ENCODE data around the gene F9. TPM values are rescaled to one million over a fixed set of nuclear protein-coding genes. Genes with fewer than 3 reads are reported as not detected.

The F9 gene
- not detected for polyA plus RNA-seq (2013, experiment 1 of 2)
- polyA plus RNA-seq (2013, experiment 2 of 2): not detected

GRCh38 chrX:139530550-139530949, at the start of gene F9:
Gene F9 (plus strand): TSS chrX:139530739. CDS start chrX:139530765, 26 bp downstream.
- H2BK5ac ChIP-seq (ENCODE audit: low read depth, low read length, poor library complexity, severe bottlenecking): no peak within 1 kb of the TSS
- H3K4me1 ChIP-seq (ENCODE audit: control insufficient read depth, insufficient read depth, low read depth, low read length): no peaks in the 10 kb centered on the region
- H3K27ac ChIP-seq (ENCODE audit: low read length, poor library complexity, severe bottlenecking): no peak within 1 kb of the TSS
- H3K23ac ChIP-seq (ENCODE audit: low read length in 2 of 2): no peak within 1 kb of the TSS
- H3K18ac ChIP-seq (ENCODE audit: low read depth in 1 of 2, low read length in 2 of 2): no peak within 1 kb of the TSS
- no peak within 1 kb of the TSS for H3K14ac ChIP-seq (ENCODE audit: low read length in 2 of 2)
- no peak within 1 kb of the TSS for H3K4me2 ChIP-seq (ENCODE audit: low read length, poor library complexity, severe bottlenecking)
- H3K9me3 ChIP-seq (ENCODE audit: control insufficient read depth, low read length): no peaks in the 10 kb centered on the region
- H2AFZ ChIP-seq (ENCODE audit: low read depth, low read length): no peak within 1 kb of the TSS
- H2BK120ac ChIP-seq (ENCODE audit: low read depth, low read length): no peak within 1 kb of the TSS
- DNase-seq: no peak
- H4K8ac ChIP-seq (ENCODE audit: low read length): no peak within 1 kb of the TSS
- WGBS: 14% methylated on average over 1 of the region's 4 CpGs
- no peak within 1 kb of the TSS for H3K4ac ChIP-seq (ENCODE audit: low read depth in 1 of 2, low read length in 2 of 2)
- H2BK15ac ChIP-seq (ENCODE audit: low read depth, poor library complexity, severe bottlenecking): no peak within 1 kb of the TSS
- no peak within 1 kb of the TSS for H2AK5ac ChIP-seq (ENCODE audit: low read length, severe bottlenecking)
- H3K36me3 ChIP-seq (ENCODE audit: control insufficient read depth in 1 of 2, insufficient read depth in 2 of 2, low read depth in 1 of 2, low read length in 2 of 2): no peaks in the 10 kb centered on the region
- H2BK12ac ChIP-seq (ENCODE audit: low read length in 2 of 2): no peak within 1 kb of the TSS
- H3K4me3 ChIP-seq (ENCODE audit: insufficient read depth in 1 of 2, low read depth in 1 of 2, low read length in 2 of 2): no peak within 1 kb of the TSS
- no peaks in the 10 kb centered on the region for H3K79me1 ChIP-seq (replicated peaks; ENCODE audit: low read length, poor library complexity, severe bottlenecking)
- no peak within 1 kb of the TSS for H4K91ac ChIP-seq (ENCODE audit: low read length)
- H3K27me3 ChIP-seq (ENCODE audit: control insufficient read depth in 1 of 2, insufficient read depth in 1 of 2, low read length in 2 of 2): no peaks in the 10 kb centered on the region
- no peak within 1 kb of the TSS for H3K9ac ChIP-seq (ENCODE audit: low read length)

GRCh38 chrX:139483699-139484098, 46.8 kb upstream of the F9 start:
- H3K27me3 ChIP-seq (ENCODE audit: control insufficient read depth in 1 of 2, insufficient read depth in 1 of 2, low read length in 2 of 2): no peaks in the 10 kb centered on the region
- H2BK5ac ChIP-seq (ENCODE audit: low read depth, low read length, poor library complexity, severe bottlenecking): no peak overlapping the region
- peaks cover 4% of the 10 kb centered on the region for H3K9me3 ChIP-seq (ENCODE audit: control insufficient read depth, low read length)
- H2AK5ac ChIP-seq (ENCODE audit: low read length, severe bottlenecking): no peak overlapping the region
- no peaks in the 10 kb centered on the region for H3K36me3 ChIP-seq (ENCODE audit: control insufficient read depth in 1 of 2, insufficient read depth in 2 of 2, low read depth in 1 of 2, low read length in 2 of 2)
- no peak overlapping the region for H3K4ac ChIP-seq (ENCODE audit: low read depth in 1 of 2, low read length in 2 of 2)
- no peak for DNase-seq
- no peaks in the 10 kb centered on the region for H3K4me1 ChIP-seq (ENCODE audit: control insufficient read depth, insufficient read depth, low read depth, low read length)
- no peak overlapping the region for H3K18ac ChIP-seq (ENCODE audit: low read depth in 1 of 2, low read length in 2 of 2)
- H3K4me3 ChIP-seq (ENCODE audit: insufficient read depth in 1 of 2, low read depth in 1 of 2, low read length in 2 of 2): no peak overlapping the region
- 20% methylated on average over 2 of the region's 2 CpGs for WGBS
- H2BK12ac ChIP-seq (ENCODE audit: low read length in 2 of 2): no peak overlapping the region
- no peak overlapping the region for H3K27ac ChIP-seq (ENCODE audit: low read length, poor library complexity, severe bottlenecking)
- no peak overlapping the region for H2AFZ ChIP-seq (ENCODE audit: low read depth, low read length)
- no peak overlapping the region for H3K23ac ChIP-seq (ENCODE audit: low read length in 2 of 2)
- H4K8ac ChIP-seq (ENCODE audit: low read length): no peak overlapping the region
- no peak overlapping the region for H3K9ac ChIP-seq (ENCODE audit: low read length)
- H3K4me2 ChIP-seq (ENCODE audit: low read length, poor library complexity, severe bottlenecking): no peak overlapping the region
- no peak overlapping the region for H4K91ac ChIP-seq (ENCODE audit: low read length)
- H3K79me1 ChIP-seq (replicated peaks; ENCODE audit: low read length, poor library complexity, severe bottlenecking): no peaks in the 10 kb centered on the region
- no peak overlapping the region for H3K14ac ChIP-seq (ENCODE audit: low read length in 2 of 2)
- H2BK120ac ChIP-seq (ENCODE audit: low read depth, low read length): no peak overlapping the region
- no peak overlapping the region for H2BK15ac ChIP-seq (ENCODE audit: low read depth, poor library complexity, severe bottlenecking)

- Histone ChIP-seq H3K23ac (ENCODE audit: low read length in 2 of 2) (no peak overlapping the region), H2BK12ac (ENCODE audit: low read length in 2 of 2) (no peak overlapping the region), H3K79me1 (replicated peaks; ENCODE audit: low read length, poor library complexity, severe bottlenecking) (no peaks in the 10 kb centered on the region), H3K27ac (ENCODE audit: low read length, poor library complexity, severe bottlenecking) (no peak overlapping the region), H2AFZ (ENCODE audit: low read depth, low read length) (no peak overlapping the region), H4K91ac (ENCODE audit: low read length) (no peak overlapping the region), H3K4me3 (ENCODE audit: insufficient read depth in 1 of 2, low read depth in 1 of 2, low read length in 2 of 2) (no peak overlapping the region), H3K14ac (ENCODE audit: low read length in 2 of 2) (no peak overlapping the region), H3K9ac (ENCODE audit: low read length) (no peak overlapping the region), H2BK120ac (ENCODE audit: low read depth, low read length) (no peak overlapping the region), H2BK5ac (ENCODE audit: low read depth, low read length, poor library complexity, severe bottlenecking) (no peak overlapping the region), H3K4ac (ENCODE audit: low read depth in 1 of 2, low read length in 2 of 2) (no peak overlapping the region), H3K27me3 (ENCODE audit: control insufficient read depth in 1 of 2, insufficient read depth in 1 of 2, low read length in 2 of 2) (no peaks in the 10 kb centered on the region), H2AK5ac (ENCODE audit: low read length, severe bottlenecking) (no peak overlapping the region), H3K36me3 (ENCODE audit: control insufficient read depth in 1 of 2, insufficient read depth in 2 of 2, low read depth in 1 of 2, low read length in 2 of 2) (no peaks in the 10 kb centered on the region), H3K18ac (ENCODE audit: low read depth in 1 of 2, low read length in 2 of 2) (no peak overlapping the region), H4K8ac (ENCODE audit: low read length) (no peak overlapping the region), H3K4me1 (ENCODE audit: control insufficient read depth, insufficient read depth, low read depth, low read length) (no peaks in the 10 kb centered on the region), H2BK15ac (ENCODE audit: low read depth, poor library complexity, severe bottlenecking) (no peak overlapping the region), H3K9me3 (ENCODE audit: control insufficient read depth, low read length) (peaks cover 4% of the 10 kb centered on the region), H3K4me2 (ENCODE audit: low read length, poor library complexity, severe bottlenecking) (no peak overlapping the region)
- DNase-seq: no peak
- WGBS: 28% methylated on average over 2 of the region's 2 CpGs
These were observed 45.9 kb upstream of the F9 start for GRCh38 chrX:139484591-139484990.

GRCh38 chrX:139495324-139495723, 35.2 kb upstream of the F9 start:
- H3K9ac ChIP-seq (ENCODE audit: low read length): no peak overlapping the region
- H3K23ac ChIP-seq (ENCODE audit: low read length in 2 of 2): no peak overlapping the region
- H3K36me3 ChIP-seq (ENCODE audit: control insufficient read depth in 1 of 2, insufficient read depth in 2 of 2, low read depth in 1 of 2, low read length in 2 of 2): no peaks in the 10 kb centered on the region
- H2AK5ac ChIP-seq (ENCODE audit: low read length, severe bottlenecking): no peak overlapping the region
- 70% methylated on average over 5 of the region's 5 CpGs for WGBS
- no peak overlapping the region for H2BK15ac ChIP-seq (ENCODE audit: low read depth, poor library complexity, severe bottlenecking)
- H4K91ac ChIP-seq (ENCODE audit: low read length): no peak overlapping the region
- no peaks in the 10 kb centered on the region for H3K4me1 ChIP-seq (ENCODE audit: control insufficient read depth, insufficient read depth, low read depth, low read length)
- H3K9me3 ChIP-seq (ENCODE audit: control insufficient read depth, low read length): no peaks in the 10 kb centered on the region
- H3K14ac ChIP-seq (ENCODE audit: low read length in 2 of 2): no peak overlapping the region
- H3K79me1 ChIP-seq (replicated peaks; ENCODE audit: low read length, poor library complexity, severe bottlenecking): no peaks in the 10 kb centered on the region
- H3K4ac ChIP-seq (ENCODE audit: low read depth in 1 of 2, low read length in 2 of 2): no peak overlapping the region
- H3K27ac ChIP-seq (ENCODE audit: low read length, poor library complexity, severe bottlenecking): no peak overlapping the region
- no peak overlapping the region for H2BK5ac ChIP-seq (ENCODE audit: low read depth, low read length, poor library complexity, severe bottlenecking)
- no peak for DNase-seq
- H2BK120ac ChIP-seq (ENCODE audit: low read depth, low read length): no peak overlapping the region
- H3K4me2 ChIP-seq (ENCODE audit: low read length, poor library complexity, severe bottlenecking): no peak overlapping the region
- H2BK12ac ChIP-seq (ENCODE audit: low read length in 2 of 2): no peak overlapping the region
- no peak overlapping the region for H4K8ac ChIP-seq (ENCODE audit: low read length)
- no peak overlapping the region for H3K18ac ChIP-seq (ENCODE audit: low read depth in 1 of 2, low read length in 2 of 2)
- no peaks in the 10 kb centered on the region for H3K27me3 ChIP-seq (ENCODE audit: control insufficient read depth in 1 of 2, insufficient read depth in 1 of 2, low read length in 2 of 2)
- no peak overlapping the region for H3K4me3 ChIP-seq (ENCODE audit: insufficient read depth in 1 of 2, low read depth in 1 of 2, low read length in 2 of 2)
- H2AFZ ChIP-seq (ENCODE audit: low read depth, low read length): no peak overlapping the region
